Left ventricle myocardium inferior (tissue), 1 donor: ENCODE data around the gene GATC. TPM values are rescaled to one million over a fixed set of nuclear protein-coding genes. Genes with fewer than 3 reads are reported as not detected.

Experiments
- DNase-seq: peaks from one replicate; pipeline ENCODE4 v3.0.0-alpha.2; 2020
- H3K27ac ChIP-seq: fragments of 200-600 bp; replicated peaks from 2 replicates; pipeline ENCODE4 v1.8.0; 2021
- H3K27me3 ChIP-seq: fragments of 200-600 bp; 2 replicates; pipeline ENCODE4 v1.8.0; 2021; ENCODE audit warnings: low read depth
- H3K36me3 ChIP-seq: fragments of 200-600 bp; 2 replicates; pipeline ENCODE4 v1.8.0; 2021
- H3K4me1 ChIP-seq: fragments of 200-600 bp; 2 replicates; pipeline ENCODE4 v1.8.0; 2021
- H3K4me3 ChIP-seq: fragments of 200-600 bp; 2 replicates; pipeline ENCODE4 v1.8.0; 2021; ENCODE audit warnings: mild to moderate bottlenecking, moderate library complexity
- H3K9me3 ChIP-seq: fragments of 200-600 bp; replicated peaks from 2 replicates; pipeline ENCODE4 v1.8.0; 2021
- CTCF ChIP-seq: fragments of 200-600 bp; IDR thresholded peaks from 2 replicates; pipeline ENCODE4 v1.8.0; 2021; ENCODE audit warnings: antibody characterized with exemption, mild to moderate bottlenecking, borderline replicate concordance
- intact Hi-C: fragments of 100-400 bp; cut with micrococcal nuclease; formaldehyde crosslinking; loops from one replicate; pipeline ENCODE4 v1.11.0; 2022
- total RNA-seq: library from RNA; stranded (reverse); fragmentation: NEBNext Ultra II Directional; extraction: Animal tissue kit (Norgen Biotek cat#: 25700); gene quantifications from one replicate; pipeline ENCODE4 v1.2.1, GENCODE V29; 2021
- donor health status: DM: no; HTN: yes; CAD: no; lungs with severe emphysema.

GATC gene
- total RNA-seq, 1 donor from 2014 or later = 12.0 TPM

GRCh38 chr12:120413901-120414695 lies 32.1 kb upstream of the GATC start:
- H3K27ac ChIP-seq = peak overlapping the region; percentile 80
- intact Hi-C loops = no loop called here

GRCh38 chr12:120416490-120417216 lies 29.6 kb upstream of the GATC start:
- intact Hi-C loops = no loop called here
- Histone ChIP-seq H3K27me3 (peaks cover 3% of the 10 kb centered on the region), H3K36me3 (no peaks in the 10 kb centered on the region), H3K27ac (no peak overlapping the region), H3K9me3 (no peaks in the 10 kb centered on the region), H3K4me3 (no peak overlapping the region), H3K4me1 (peaks cover 9% of the 10 kb centered on the region)
- no peak for TF ChIP-seq CTCF
- no peak for DNase-seq

More at GRCh38 chr12:120413901-120414695, 32.1 kb upstream of the GATC start:
- no peak for DNase-seq
- peaks cover 9% of the 10 kb centered on the region for H3K4me1 ChIP-seq
- H3K4me3 ChIP-seq = no peak overlapping the region
- H3K9me3 ChIP-seq = no peaks in the 10 kb centered on the region
- H3K27me3 ChIP-seq = peaks cover 3% of the 10 kb centered on the region
- no peak for TF ChIP-seq CTCF
- H3K36me3 ChIP-seq = no peaks in the 10 kb centered on the region

GRCh38 chr12:120417917-120418580 lies 28.2 kb upstream of the GATC start:
- DNase-seq = no peak
- intact Hi-C loops = no loop called here
- Histone ChIP-seq H3K9me3 (no peaks in the 10 kb centered on the region), H3K36me3 (no peaks in the 10 kb centered on the region), H3K27me3 (peaks cover 3% of the 10 kb centered on the region), H3K4me3 (no peak overlapping the region), H3K27ac (no peak overlapping the region), H3K4me1 (peaks cover 9% of the 10 kb centered on the region)
- no peak for TF ChIP-seq CTCF

- no peaks in the 10 kb centered on the region for H3K36me3 ChIP-seq
- DNase-seq = no peak
These were observed 24.5 kb upstream of the GATC start for GRCh38 chr12:120421701-120422100.

More at GRCh38 chr12:120421701-120422100, 24.5 kb upstream of the GATC start:
- no peak for TF ChIP-seq CTCF
- Histone ChIP-seq H3K27me3 (no peaks in the 10 kb centered on the region), H3K9me3 (no peaks in the 10 kb centered on the region), H3K4me1 (no peaks in the 10 kb centered on the region), H3K27ac (no peak overlapping the region), H3K4me3 (no peak overlapping the region)
- intact Hi-C loops = no loop called here
